Gastrocnemius medialis (tissue), 4 donors: ENCODE measurements around the gene TFEC.

Experiments
- POLR2A ChIP-seq, 2 donors: fragments of 450-650 bp; IDR thresholded peaks; one replicate each; pipeline ENCODE4 v1.6.1; 2017; ENCODE audit warnings: antibody characterized with exemption in 2 of 2, mild to moderate bottlenecking in 2 of 2, moderate library complexity in 2 of 2
- TF ChIP-seq, protein P1 (sequence below), 5 experiments: fragments of 450-650 bp in 3 of 5; fragments of 200-600 bp in 2 of 5; sonication (generic) in 2 of 5; IDR thresholded peaks in 4 of 5; conservative IDR thresholded peaks in 1 of 5; 1 replicate in 4 of 5; 2 replicates in 1 of 5; pipeline ENCODE4 v1.5.1; 2016 to 2019; ENCODE audit warnings: antibody characterized with exemption in 5 of 5, mild to moderate bottlenecking in 3 of 5, moderate library complexity in 3 of 5

GRCh38 chr7:115953592-115954255 is 76.8 kb downstream of the TFEC start:
- TF ChIP-seq, protein P1, sequence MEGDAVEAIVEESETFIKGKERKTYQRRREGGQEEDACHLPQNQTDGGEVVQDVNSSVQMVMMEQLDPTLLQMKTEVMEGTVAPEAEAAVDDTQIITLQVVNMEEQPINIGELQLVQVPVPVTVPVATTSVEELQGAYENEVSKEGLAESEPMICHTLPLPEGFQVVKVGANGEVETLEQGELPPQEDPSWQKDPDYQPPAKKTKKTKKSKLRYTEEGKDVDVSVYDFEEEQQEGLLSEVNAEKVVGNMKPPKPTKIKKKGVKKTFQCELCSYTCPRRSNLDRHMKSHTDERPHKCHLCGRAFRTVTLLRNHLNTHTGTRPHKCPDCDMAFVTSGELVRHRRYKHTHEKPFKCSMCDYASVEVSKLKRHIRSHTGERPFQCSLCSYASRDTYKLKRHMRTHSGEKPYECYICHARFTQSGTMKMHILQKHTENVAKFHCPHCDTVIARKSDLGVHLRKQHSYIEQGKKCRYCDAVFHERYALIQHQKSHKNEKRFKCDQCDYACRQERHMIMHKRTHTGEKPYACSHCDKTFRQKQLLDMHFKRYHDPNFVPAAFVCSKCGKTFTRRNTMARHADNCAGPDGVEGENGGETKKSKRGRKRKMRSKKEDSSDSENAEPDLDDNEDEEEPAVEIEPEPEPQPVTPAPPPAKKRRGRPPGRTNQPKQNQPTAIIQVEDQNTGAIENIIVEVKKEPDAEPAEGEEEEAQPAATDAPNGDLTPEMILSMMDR (IDR thresholded peaks at IDR 0.05 in 4 of 5, conservative IDR thresholded peaks at IDR 0.05 in 1 of 5), result no peak
- TF ChIP-seq POLR2A (IDR thresholded peaks at IDR 0.05), result no peak
